ENCODE results near the gene TNS1. TPM values are rescaled to one million over a fixed set of nuclear protein-coding genes. Genes with fewer than 3 reads are reported as not detected.
A peak's percentile ranks its signal among the peaks of the same experiment; 100 is the strongest.

TNS1 gene
- total RNA-seq, 1 donor from 2014 or later = 14.5 TPM

DNA sequence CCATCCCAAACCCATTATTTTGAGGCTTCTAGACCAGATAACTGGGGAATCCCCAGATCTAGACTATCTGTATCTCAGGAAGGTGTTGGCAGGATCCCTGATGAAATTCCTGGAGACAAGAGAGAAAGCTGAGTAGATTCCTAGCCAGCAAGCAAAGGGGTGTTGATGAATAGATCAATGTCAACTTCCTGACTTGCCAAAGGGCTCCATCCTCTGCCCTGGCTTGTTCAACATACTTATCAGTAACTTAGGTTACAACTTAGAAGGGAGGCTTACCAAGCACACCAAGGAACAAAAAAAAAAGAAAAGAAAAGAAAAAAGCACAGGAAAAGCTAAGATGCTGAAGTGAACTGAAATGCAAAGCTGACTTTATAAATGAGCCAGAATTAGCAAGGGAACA, 53.3 kb downstream of the TNS1 start:
- H3K27ac Mint-ChIP-seq (ENCODE audit: unreplicated experiment) = peak overlapping the region; percentile 9
- no peak overlapping the region for H3K4me3 Mint-ChIP-seq
- peaks cover 28% of the 10 kb centered on the region for H3K4me1 Mint-ChIP-seq

DNA sequence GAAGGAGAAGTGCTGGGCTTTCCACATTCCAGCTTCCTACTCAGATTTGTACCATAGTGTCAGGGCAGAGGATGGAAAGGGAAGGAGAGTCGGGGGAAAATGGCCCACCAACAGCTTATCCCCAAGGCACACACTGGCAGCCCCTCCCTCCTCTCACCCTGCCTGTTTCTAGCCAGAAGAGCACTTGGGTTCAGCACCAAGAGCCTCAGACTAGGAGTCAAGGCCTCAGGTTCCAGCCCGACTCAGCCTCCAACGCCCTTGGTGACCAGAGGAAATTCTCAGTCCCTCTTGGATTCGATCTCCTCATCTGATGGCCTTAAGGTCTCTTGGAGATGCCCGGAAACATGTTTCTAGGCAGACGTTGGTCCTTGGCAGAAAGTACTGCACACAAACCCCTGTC, 53.9 kb downstream of the TNS1 start:
- Mint-ChIP-seq H3K9me3 (no peaks in the 10 kb centered on the region), H3K4me1 (peaks cover 32% of the 10 kb centered on the region), H3K4me3 (no peak overlapping the region), H3K27ac (ENCODE audit: unreplicated experiment) (no peak overlapping the region), H3K36me3 (ENCODE audit: low read depth) (no peaks in the 10 kb centered on the region), H3K27me3 (ENCODE audit: low read depth) (no peaks in the 10 kb centered on the region)
- TF ChIP-seq, protein P1, sequence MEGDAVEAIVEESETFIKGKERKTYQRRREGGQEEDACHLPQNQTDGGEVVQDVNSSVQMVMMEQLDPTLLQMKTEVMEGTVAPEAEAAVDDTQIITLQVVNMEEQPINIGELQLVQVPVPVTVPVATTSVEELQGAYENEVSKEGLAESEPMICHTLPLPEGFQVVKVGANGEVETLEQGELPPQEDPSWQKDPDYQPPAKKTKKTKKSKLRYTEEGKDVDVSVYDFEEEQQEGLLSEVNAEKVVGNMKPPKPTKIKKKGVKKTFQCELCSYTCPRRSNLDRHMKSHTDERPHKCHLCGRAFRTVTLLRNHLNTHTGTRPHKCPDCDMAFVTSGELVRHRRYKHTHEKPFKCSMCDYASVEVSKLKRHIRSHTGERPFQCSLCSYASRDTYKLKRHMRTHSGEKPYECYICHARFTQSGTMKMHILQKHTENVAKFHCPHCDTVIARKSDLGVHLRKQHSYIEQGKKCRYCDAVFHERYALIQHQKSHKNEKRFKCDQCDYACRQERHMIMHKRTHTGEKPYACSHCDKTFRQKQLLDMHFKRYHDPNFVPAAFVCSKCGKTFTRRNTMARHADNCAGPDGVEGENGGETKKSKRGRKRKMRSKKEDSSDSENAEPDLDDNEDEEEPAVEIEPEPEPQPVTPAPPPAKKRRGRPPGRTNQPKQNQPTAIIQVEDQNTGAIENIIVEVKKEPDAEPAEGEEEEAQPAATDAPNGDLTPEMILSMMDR (conservative IDR thresholded peaks at IDR 0.05) = no peak
- no peak for DNase-seq (ENCODE audit: low read depth, low spot score)

More for the DNA sequence above, 53.3 kb downstream of the TNS1 start:
- no peaks in the 10 kb centered on the region for H3K27me3 Mint-ChIP-seq (ENCODE audit: low read depth)
- no peaks in the 10 kb centered on the region for H3K36me3 Mint-ChIP-seq (ENCODE audit: low read depth)
- TF ChIP-seq, protein P1 (conservative IDR thresholded peaks at IDR 0.05) = no peak
- no peak for DNase-seq (ENCODE audit: low read depth, low spot score)
- H3K9me3 Mint-ChIP-seq = no peaks in the 10 kb centered on the region

DNA sequence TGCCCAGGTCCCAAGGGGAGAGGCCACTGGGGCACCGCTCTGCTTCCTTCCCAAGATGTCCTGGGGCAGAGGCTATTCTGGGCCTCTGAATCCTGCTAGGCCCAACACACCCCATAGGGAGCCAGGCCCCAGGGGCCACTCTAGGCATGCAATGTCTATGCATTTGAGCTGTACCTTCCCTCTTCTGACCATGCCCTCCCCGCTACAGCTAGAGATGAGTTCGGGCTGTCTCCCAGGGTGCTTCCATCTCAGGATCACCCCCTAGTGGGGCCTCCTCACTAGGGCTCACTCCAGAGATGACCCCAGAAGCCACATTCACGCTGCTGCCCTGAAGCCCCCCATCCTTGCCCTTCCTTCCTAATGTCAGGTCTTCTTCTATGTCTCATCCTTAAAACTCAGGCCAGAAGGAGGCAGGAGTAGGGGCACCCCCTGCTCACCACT, 54.4 kb downstream of the TNS1 start:
- no peak overlapping the region for H3K27ac Mint-ChIP-seq (ENCODE audit: unreplicated experiment)
- H3K27me3 Mint-ChIP-seq (ENCODE audit: low read depth) = no peaks in the 10 kb centered on the region
- no peak for DNase-seq (ENCODE audit: low read depth, low spot score)
- TF ChIP-seq, protein P1 (conservative IDR thresholded peaks at IDR 0.05) = no peak
- H3K4me1 Mint-ChIP-seq = peaks cover 37% of the 10 kb centered on the region
- H3K4me3 Mint-ChIP-seq = no peak overlapping the region
- H3K36me3 Mint-ChIP-seq (ENCODE audit: low read depth) = no peaks in the 10 kb centered on the region
- no peaks in the 10 kb centered on the region for H3K9me3 Mint-ChIP-seq

DNA sequence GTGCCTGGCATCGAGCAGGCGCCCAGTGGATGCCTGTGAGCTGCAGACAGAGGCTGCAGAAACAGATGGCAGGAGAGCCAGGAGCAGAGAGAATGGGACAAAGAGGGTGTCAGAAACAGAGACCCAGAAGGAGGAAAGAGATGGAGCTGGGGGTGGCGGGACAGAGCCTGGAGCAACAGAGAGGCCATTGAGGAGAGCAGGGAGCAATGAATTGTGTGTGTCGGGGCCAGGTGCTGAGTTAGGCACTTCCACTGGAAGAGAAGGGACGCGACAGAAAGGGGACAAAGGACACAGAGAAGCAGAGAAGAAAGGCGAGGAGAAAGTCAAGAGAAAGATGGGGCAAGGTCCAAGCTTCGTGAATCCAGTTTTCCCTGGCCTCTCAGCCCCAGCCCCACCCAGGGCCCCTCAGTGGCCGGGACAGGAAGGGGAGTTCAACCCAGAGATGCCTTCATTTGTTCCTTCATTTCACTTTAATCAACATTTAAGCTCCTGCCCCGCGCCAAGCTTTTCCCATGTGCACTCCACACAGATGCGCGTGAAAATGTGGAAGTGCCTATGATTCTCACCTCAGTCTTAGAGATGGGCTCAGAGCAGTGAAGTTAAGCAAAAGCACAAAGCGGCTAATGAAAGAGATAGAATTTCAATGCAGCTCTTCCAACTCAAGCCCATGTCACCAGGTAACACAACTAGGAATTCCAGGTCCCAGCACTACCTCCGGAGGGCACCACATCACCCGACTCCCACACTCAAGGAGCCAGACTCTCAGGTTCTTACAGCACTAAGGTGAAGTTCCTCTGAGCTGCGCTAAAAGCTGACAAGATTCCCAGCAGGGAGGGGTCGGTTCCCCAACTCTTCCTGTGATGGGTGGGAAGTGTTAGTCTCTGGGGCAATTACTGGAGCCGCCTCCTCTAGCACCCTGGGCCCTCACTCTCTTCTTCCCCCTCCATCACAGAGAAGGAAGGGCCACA, 55.1 kb downstream of the TNS1 start:
- Mint-ChIP-seq H3K27me3 (ENCODE audit: low read depth) (no peaks in the 10 kb centered on the region), H3K36me3 (ENCODE audit: low read depth) (no peaks in the 10 kb centered on the region), H3K27ac (ENCODE audit: unreplicated experiment) (no peak overlapping the region), H3K4me3 (no peak overlapping the region), H3K4me1 (peaks cover 40% of the 10 kb centered on the region), H3K9me3 (no peaks in the 10 kb centered on the region)
- TF ChIP-seq, protein P1 (conservative IDR thresholded peaks at IDR 0.05) = no peak
- no peak for DNase-seq (ENCODE audit: low read depth, low spot score)

DNA sequence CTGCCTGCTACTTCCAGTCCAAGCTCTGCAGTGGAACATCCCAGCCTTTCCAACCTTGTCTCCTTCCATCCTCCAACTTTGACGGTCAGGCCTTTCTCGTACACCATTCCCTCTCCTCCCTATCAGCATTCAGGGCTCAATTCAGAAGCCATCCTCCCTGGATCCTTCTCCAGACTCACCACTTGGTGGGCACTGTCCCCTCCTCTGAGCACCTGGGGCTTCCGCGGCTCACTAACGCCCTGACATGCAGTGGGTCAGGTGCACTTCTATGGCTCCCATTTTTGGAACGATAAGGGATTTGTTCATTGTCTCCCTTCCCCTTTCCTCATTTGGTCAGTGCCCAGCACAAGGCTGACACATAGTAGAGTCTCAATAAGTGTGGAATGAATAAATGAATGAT, 56.7 kb downstream of the TNS1 start:
- no peaks in the 10 kb centered on the region for H3K36me3 Mint-ChIP-seq (ENCODE audit: low read depth)
- no peaks in the 10 kb centered on the region for H3K27me3 Mint-ChIP-seq (ENCODE audit: low read depth)
- no peak overlapping the region for H3K4me3 Mint-ChIP-seq
- TF ChIP-seq, protein P1 (conservative IDR thresholded peaks at IDR 0.05) = no peak
- H3K4me1 Mint-ChIP-seq = peaks cover 40% of the 10 kb centered on the region
- H3K9me3 Mint-ChIP-seq = no peaks in the 10 kb centered on the region
- no peak for DNase-seq (ENCODE audit: low read depth, low spot score)
- H3K27ac Mint-ChIP-seq (ENCODE audit: unreplicated experiment) = no peak overlapping the region

All from neural crest cell (in vitro differentiated cells).